ENCODE results near the gene SCUBE2.
"Not testable (repeated sequence)": the region's sequence is repeated elsewhere in the genome, so short reads cannot be mapped to it uniquely, and the experiment has no call there.

Gene SCUBE2

DNA sequence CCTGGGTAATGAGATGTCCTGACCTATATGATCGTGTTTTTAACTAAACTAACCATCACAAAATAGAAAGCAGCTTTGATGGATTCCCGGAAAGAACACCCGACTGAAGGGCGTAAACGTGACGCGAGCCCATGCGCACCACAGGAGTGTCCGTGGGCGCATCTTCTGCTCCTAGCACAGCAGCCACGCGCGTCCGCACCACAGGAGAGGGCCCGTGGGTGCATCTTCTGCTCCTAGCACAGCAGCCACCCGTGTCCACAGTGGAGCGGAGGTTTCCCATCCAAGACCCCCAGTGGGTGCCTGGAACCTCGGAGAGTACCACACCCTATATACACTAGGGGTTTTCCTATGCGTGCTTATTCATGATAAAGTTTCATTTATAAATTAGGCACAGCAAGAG, 51.5 kb downstream of the SCUBE2 start:
- no peak for DNase-seq

DNA sequence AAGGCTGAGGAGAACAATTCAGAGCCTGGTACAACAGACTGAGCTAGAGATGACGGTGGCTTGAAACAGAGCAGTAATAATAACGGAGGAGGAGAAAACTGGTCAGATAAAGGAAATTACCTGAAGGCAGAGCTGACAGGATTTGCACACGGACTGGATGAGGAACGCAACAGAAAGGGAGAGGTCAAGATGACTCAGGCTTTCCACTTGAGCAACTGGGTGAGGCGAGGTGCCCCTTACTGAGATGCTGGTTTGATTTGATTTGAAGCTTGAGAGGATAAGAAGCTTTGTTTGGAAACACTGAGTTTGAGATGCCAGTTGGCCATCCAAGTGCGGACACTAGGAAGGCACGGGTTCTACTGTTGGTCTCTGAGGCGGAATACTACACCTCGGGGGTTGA, 52.2 kb downstream of the SCUBE2 start:
- DNase-seq, result no peak

DNA sequence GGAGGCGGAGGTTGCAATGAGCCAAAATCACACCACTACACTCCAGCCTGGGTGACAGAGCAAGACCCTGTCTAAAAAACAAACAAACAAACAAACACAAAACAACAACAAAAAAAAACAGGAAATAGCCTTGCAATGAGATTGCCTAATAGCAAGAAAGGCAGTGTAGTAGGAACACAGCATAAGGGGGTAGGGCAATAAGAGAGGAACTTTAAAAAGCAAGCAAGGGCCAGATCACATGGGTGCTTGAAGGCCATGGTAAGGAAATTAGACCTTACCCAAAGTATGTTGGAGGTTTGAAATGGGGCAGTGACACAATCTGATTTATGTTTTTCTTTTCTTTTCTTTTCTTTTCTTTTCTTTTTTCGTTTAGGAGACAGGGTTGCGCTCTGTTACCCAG, 52.9 kb downstream of the SCUBE2 start:
- no peak for DNase-seq

DNA sequence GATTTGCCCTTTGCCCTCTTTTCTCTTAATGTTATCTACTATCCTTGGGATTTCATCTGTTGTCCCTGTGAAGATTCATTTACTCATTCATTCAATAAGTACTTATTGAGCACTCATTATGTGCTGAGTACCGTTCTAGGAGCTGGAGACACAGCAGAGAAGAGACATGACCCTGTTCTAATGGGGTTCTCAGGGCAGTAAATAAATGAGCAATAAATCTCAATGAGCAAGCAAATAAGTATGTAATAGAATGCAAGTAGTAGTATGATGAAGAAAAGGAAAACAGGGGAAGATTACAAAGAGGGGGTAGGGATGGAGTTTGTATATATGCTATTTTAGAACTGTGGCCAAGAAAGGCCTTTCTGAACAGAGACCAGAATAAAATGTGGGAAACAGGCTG, 53.4 kb downstream of the SCUBE2 start:
- no peak for DNase-seq

DNA sequence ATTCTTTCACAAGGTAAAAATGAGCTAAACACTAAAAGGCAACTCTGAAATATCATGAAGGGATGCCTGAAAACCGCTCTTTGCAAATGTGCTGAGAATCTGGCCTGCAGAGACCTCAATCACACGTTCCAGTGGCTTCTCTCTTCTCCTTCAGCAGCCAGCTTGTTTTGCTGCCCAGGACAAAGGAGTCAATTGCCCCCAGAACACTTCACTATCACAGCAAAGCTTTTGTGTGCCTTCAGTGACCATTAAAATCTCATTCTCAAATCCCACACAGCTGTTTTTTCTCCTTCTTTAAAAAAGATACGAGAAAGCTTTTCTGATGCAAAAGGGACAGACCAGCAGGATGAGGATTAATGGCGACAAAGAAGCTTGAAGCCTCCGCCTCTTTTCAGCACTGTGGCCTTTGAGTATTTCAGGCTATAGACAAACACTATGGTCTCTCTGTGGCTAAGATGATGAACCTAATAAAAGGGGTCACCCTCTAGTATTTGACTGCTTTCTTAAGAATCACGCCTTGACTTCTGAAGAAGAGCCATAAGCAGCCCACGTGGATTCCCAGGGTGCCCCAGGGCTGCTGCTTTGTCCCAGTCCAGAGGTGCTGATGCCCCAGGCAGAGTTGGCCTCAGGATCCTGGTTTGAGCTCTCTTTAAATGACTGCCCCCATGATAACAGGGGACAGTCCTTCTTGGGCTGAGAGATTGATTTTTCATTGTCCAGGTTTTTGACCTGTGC, 54.2 kb downstream of the SCUBE2 start:
- DNase-seq, result no peak

DNA sequence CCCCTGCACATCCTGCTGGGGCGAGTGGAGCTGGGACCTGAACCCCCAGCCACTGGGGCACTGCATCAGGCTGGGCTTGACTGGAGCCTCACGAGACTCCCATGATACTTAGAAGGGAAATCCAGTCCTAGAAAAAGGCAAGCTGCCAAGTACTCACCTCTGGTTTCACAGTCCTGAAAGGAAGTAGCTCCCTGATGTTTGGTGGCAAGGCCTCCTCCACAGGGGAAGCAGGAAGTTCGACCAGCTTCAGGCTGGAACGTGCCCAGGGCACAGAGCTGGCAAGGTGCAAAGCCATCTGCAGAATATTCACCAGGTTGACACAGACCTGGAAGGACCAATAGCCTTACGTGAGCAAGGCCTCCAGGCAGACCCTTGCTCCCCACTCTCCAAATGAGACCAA, 60.8 kb downstream of the SCUBE2 start:
- no peak for DNase-seq

- DNase-seq, result no peak
Measured at GRCh38 chr11:9029422-9029821, 62.0 kb downstream of the SCUBE2 start.

DNA sequence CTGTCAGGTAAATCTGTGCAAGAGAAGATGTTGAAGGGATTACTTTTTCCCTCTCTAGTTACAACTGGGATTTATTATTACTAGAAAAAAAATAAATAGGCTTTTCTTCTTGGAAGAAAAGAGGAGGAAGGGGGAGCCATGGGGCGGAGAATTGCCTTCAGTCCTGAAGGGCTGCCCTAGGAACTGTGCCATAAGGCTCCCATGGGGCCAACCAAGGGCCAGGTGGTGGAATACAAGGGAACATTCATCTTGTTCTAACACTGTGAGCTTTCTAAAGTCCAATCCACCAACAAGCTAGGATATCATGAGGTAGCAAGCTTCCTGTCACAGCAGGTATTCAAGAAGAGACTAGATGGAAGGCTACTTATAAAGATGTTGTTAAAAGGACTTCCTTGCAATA, 62.8 kb downstream of the SCUBE2 start:
- DNase-seq, result no peak

DNA sequence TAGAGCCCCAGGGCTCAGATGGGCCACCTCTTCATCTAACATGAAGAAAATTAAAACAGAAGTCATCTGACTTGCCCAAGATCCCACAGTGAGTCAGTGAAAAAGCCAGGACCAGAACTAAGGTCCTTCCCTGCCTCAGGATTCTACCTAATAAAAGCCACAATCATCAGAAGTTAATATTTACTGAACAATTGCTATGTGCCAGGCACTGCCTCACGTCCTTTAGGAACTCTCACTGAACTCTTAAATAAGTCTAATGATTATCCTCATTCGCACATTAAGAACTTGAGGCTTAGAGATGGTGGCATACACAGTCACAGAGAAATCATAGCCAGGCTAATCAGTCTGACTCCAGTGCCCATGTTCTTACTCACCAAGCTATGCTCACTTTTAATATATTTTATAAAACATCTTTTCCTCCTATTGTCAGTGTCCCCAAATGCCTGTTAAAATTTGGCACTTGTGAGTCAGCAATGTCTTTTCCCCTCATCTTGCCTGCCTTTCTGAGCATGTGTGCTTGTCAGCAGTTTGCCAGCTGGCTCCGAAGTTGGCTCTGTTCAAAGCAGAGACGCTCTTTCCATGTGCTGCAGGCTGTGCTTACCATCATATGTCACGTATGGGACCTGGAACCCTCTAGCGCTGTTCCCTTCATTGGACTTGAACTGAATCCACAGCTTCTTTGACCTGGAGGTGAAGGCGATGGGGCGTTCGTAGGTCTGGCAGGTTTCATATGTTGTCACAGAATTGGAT, 66.1 kb downstream of the SCUBE2 start:
- no peak for DNase-seq

GRCh38 chr11:9022961-9023680, 68.3 kb downstream of the SCUBE2 start:
- DNase-seq, result no peak

- no peak for DNase-seq
Measured at GRCh38 chr11:9020916-9021315, 70.5 kb downstream of the SCUBE2 start.

DNA sequence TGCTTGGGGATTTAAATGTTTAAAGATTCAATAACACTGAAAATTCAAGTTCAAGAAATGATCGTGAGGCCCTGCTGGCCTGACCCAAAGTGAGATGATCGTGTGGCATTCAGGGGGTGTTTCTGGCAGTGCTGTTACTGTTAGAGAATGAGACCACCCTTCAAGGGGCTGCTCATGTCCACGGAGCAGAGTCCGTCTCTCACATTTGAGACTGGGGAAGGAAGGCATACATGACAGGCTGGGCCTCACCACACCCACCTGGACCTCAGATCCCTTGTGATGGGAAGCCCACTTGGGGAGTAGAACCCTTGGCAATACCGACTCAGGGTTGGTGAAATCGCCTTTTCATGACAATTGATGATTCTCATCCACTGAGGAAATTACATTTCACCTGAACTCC, 71.5 kb downstream of the SCUBE2 start:
- DNase-seq, result no peak

- peak; percentile 46 for DNase-seq
Measured at GRCh38 chr11:9017773-9018172, 73.6 kb downstream of the SCUBE2 start.

GRCh38 chr11:9016916-9017642, 74.3 kb downstream of the SCUBE2 start:
- no peak for DNase-seq

- peak; percentile 11 for DNase-seq
Measured at GRCh38 chr11:9015677-9016076, 75.7 kb downstream of the SCUBE2 start.

DNA sequence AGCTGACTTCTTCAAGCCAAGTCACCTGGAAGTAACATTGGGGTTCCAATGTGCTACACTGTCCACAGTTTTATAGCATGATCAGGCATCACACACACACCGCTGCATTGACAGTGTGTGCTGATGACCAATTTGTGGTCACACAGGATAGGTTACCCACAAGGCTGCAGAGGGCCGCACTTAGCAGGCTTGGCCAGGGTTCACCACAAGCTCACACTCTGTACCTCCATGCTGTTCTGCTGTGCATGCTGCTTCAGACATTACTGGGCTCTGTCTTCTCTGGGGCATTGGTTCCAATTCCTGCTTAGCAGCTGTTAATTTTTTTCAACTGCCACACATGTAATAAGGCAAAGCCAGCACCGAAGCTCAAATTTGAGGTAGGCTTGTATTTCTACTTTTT, 76.6 kb downstream of the SCUBE2 start:
- no peak for DNase-seq

DNA sequence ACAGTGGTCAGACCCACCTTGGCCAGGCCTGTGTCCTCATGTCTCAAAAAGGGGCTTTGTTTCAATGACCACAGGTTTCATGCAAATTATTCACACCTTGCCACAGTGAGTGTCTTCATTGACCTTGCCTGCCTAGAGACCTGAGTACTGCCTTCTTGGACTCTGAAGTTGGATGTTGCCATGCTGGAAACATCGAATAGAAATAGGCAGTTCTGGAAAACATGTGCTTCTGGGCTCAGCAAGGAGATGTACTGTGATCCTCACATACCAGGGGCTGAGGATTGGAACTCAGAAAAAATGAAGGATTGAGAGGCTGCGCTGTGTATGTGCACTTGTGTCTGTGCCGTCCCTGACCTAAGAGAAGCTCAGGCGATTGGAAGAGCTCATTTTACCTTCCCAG, 78.0 kb downstream of the SCUBE2 start:
- DNase-seq, result no peak

- not testable (repeated sequence) for DNase-seq
Measured at GRCh38 chr11:9009538-9009937, 81.9 kb downstream of the SCUBE2 start.

- no peak for DNase-seq
Measured at GRCh38 chr11:9008661-9009060, 82.7 kb downstream of the SCUBE2 start.

DNA sequence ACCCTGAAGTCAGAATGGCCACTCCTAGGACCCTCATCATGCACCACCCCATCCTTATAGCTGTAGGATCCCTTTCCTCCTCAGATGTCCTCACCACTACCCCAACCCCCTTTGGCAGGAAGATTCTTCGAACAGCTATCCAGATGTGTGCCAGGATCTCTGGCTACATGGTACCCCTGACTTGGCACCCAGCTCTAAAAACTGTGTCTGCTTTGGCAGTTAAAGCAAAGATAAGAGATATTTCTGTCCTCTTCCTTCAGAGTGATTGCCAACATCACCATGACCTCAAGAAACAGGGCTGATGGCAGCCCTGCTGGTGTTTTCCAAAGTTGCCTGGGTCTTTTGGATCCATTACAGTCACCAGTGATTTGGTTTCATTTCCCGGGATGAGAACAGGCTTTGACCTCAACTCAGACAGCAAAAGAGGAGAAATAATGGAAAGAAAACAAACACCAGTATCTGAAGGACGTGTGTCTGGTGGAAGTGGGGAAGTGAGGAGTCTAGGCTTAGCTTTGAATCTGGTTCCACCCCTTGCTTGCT, 83.3 kb downstream of the SCUBE2 start:
- no peak for DNase-seq

DNA sequence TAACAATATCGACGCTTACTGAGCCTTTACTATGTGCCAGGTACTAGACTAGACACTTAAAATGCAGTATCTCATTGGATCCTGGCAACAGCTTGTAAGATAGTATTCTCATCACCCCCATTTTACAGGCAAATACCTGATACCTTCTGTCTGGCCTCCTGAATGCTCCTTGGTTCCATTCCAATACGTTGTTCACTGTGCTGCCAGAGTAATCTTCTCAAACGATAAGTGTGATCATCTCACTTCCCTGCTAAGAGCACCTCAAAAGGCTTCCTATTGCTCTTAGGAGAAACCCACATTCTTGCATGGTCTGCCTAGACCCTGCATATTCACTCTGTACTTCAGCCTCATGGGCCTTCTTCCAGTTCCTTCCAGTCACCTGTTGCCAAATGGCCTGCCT, 86.3 kb downstream of the SCUBE2 start:
- no peak for DNase-seq

GRCh38 chr11:9004183-9004926, 87.0 kb downstream of the SCUBE2 start:
- DNase-seq, result no peak

Data from SIG-M5 (cell line).